ENCODE measurements around the gene KCNIP1. TPM values are rescaled to one million over a fixed set of nuclear protein-coding genes. Genes with fewer than 3 reads are reported as not detected.
"Not testable (repeated sequence)": the region's sequence is repeated elsewhere in the genome, so short reads cannot be mapped to it uniquely, and the experiment has no call there.

The KCNIP1 gene
- total RNA-seq, 4 donors from 2014 or later: 0.34 TPM; not detected in 3

GRCh38 chr5:170757669-170758068 is 253.8 kb downstream of the KCNIP1 start:
- WGBS: 83% methylated on average over 2 of the region's 2 CpGs
- no peaks in the 10 kb centered on the region for H3K27me3 ChIP-seq
- H3K36me3 ChIP-seq: no peaks in the 10 kb centered on the region
- TF ChIP-seq POLR2A (IDR thresholded peaks at IDR 0.05) (no peak), EP300 (IDR thresholded peaks at IDR 0.05) (no peak), POLR2AphosphoS5 (IDR thresholded peaks at IDR 0.05) (no peak), CTCF (IDR thresholded peaks at IDR 0.05) (no peak)
- no peak for DNase-seq (ENCODE audit: low spot score in 2 of 2)
- peaks cover 4% of the 10 kb centered on the region for H3K4me1 ChIP-seq
- H3K27ac ChIP-seq: no peak overlapping the region
- no peak overlapping the region for H3K4me3 ChIP-seq
- H3K9me3 ChIP-seq: no peaks in the 10 kb centered on the region

GRCh38 chr5:170758481-170758880 is 254.7 kb downstream of the KCNIP1 start:
- H3K36me3 ChIP-seq: no peaks in the 10 kb centered on the region
- no peak overlapping the region for H3K4me3 ChIP-seq
- H3K9me3 ChIP-seq: no peaks in the 10 kb centered on the region
- TF ChIP-seq EP300 (IDR thresholded peaks at IDR 0.05): no peak
- peaks cover 4% of the 10 kb centered on the region for H3K4me1 ChIP-seq
- WGBS: 88% methylated on average over 3 of the region's 3 CpGs
- H3K27me3 ChIP-seq: no peaks in the 10 kb centered on the region
- no peak overlapping the region for H3K27ac ChIP-seq
- DNase-seq (ENCODE audit: low spot score in 2 of 2): no peak

- TF ChIP-seq EP300 (IDR thresholded peaks at IDR 0.05) (no peak), CTCF (IDR thresholded peaks at IDR 0.05) (no peak), POLR2A (IDR thresholded peaks at IDR 0.05) (no peak), POLR2AphosphoS5 (IDR thresholded peaks at IDR 0.05) (no peak)
- Histone ChIP-seq H3K4me3 (no peak overlapping the region), H3K36me3 (no peaks in the 10 kb centered on the region), H3K27me3 (no peaks in the 10 kb centered on the region), H3K9me3 (no peaks in the 10 kb centered on the region), H3K4me1 (peaks cover 4% of the 10 kb centered on the region), H3K27ac (no peak overlapping the region)
- no peak for DNase-seq (ENCODE audit: low spot score in 2 of 2)
- 61% methylated on average over 7 of the region's 9 CpGs for WGBS
Observed at GRCh38 chr5:170760113-170760512, 256.3 kb downstream of the KCNIP1 start.

GRCh38 chr5:170761048-170761707 is 257.4 kb downstream of the KCNIP1 start:
- Histone ChIP-seq H3K4me1 (peaks cover 3% of the 10 kb centered on the region), H3K9me3 (no peaks in the 10 kb centered on the region), H3K27ac (no peak overlapping the region), H3K36me3 (no peaks in the 10 kb centered on the region), H3K4me3 (no peak overlapping the region), H3K27me3 (no peaks in the 10 kb centered on the region)
- no peak for TF ChIP-seq EP300 (IDR thresholded peaks at IDR 0.05)
- no peak for TF ChIP-seq CTCF (IDR thresholded peaks at IDR 0.05)
- no peak for TF ChIP-seq POLR2AphosphoS5 (IDR thresholded peaks at IDR 0.05)
- no peak for TF ChIP-seq POLR2A (IDR thresholded peaks at IDR 0.05)
- DNase-seq (ENCODE audit: low spot score in 2 of 2): no peak
- WGBS: 87% methylated on average over 7 of the region's 7 CpGs

GRCh38 chr5:170761708-170762066 is 257.9 kb downstream of the KCNIP1 start:
- DNase-seq (ENCODE audit: low spot score in 2 of 2): no peak
- no peak overlapping the region for H3K27ac ChIP-seq
- no peak overlapping the region for H3K4me3 ChIP-seq
- H3K4me1 ChIP-seq: no peaks in the 10 kb centered on the region
- H3K9me3 ChIP-seq: no peaks in the 10 kb centered on the region
- TF ChIP-seq POLR2A (IDR thresholded peaks at IDR 0.05): no peak
- TF ChIP-seq CTCF (IDR thresholded peaks at IDR 0.05): no peak
- no peak for TF ChIP-seq POLR2AphosphoS5 (IDR thresholded peaks at IDR 0.05)
- no peak for TF ChIP-seq EP300 (IDR thresholded peaks at IDR 0.05)
- no peaks in the 10 kb centered on the region for H3K27me3 ChIP-seq
- WGBS: 80% methylated on average over 6 of the region's 6 CpGs
- H3K36me3 ChIP-seq: no peaks in the 10 kb centered on the region

GRCh38 chr5:170762298-170762697 is 258.5 kb downstream of the KCNIP1 start:
- WGBS: 93% methylated on average over 9 of the region's 9 CpGs
- not testable (repeated sequence) for H3K4me1 ChIP-seq; DNase-seq (ENCODE audit: low spot score in 2 of 2); H3K27me3 ChIP-seq; H3K36me3 ChIP-seq; H3K9me3 ChIP-seq; H3K4me3 ChIP-seq; H3K27ac ChIP-seq

GRCh38 chr5:170765868-170766267 is 262.0 kb downstream of the KCNIP1 start:
- 80% methylated on average over 9 of the region's 9 CpGs for WGBS
- not testable (repeated sequence) for H3K4me3 ChIP-seq; H3K4me1 ChIP-seq; H3K27me3 ChIP-seq; DNase-seq (ENCODE audit: low spot score in 2 of 2); H3K9me3 ChIP-seq; H3K27ac ChIP-seq; H3K36me3 ChIP-seq
